IMR-90 (cell line): ENCODE data around the gene MAN2C1. TPM values are rescaled to one million over a fixed set of nuclear protein-coding genes. Genes with fewer than 3 reads are reported as not detected.

Experiments
- ATAC-seq: fragments of 200-7000 bp; cut with Tn5 transposase; 2 replicates; pipeline ENCODE4 v1.9.1; 2020; ENCODE audit warnings: low read depth, mild to moderate bottlenecking, moderate library complexity
- BruUV-seq: library from RNA; stranded (reverse); fragments of 400-500 nt; replicated peaks from 2 replicates; lab custom pipeline; 2021; lab: Mats Ljungman, UMichigan
- CTCF ChIA-PET: fragments of 300-600 bp; formaldehyde crosslinking; extraction: SDS; loops from one replicate; lab custom pipeline; 2021; ENCODE audit warnings: antibody characterized with exemption; lab: Yijun Ruan, JAX
- POLR2A ChIA-PET: fragments of 300-600 bp; sonication (Branson Sonifier 250); formaldehyde crosslinking; loops from one replicate; lab custom pipeline; 2022; ENCODE audit warnings: antibody characterized with exemption; ENCODE audit not compliant: unreplicated experiment; lab: Charles Lee
- DNase-seq: peaks from one replicate; pipeline ENCODE4 v3.0.0; 2013
- H2AFZ ChIP-seq: replicated peaks from 2 replicates; pipeline ENCODE3; 2013; ENCODE audit warnings: low read length, mild to moderate bottlenecking; ENCODE audit not compliant: poor library complexity
- H2AK5ac ChIP-seq: 2 replicates; pipeline ENCODE4 v1.6.1; 2013; ENCODE audit warnings: low read depth, low read length, inconsistent platforms
- H2AK9ac ChIP-seq: replicated peaks from 2 replicates; pipeline ENCODE3; 2013; ENCODE audit warnings: mild to moderate bottlenecking, low read depth, low read length, moderate library complexity; ENCODE audit not compliant: poor library complexity
- H2BK120ac ChIP-seq: 2 replicates; pipeline ENCODE4 v1.6.1; 2013; ENCODE audit warnings: low read depth, low read length, inconsistent platforms
- H2BK15ac ChIP-seq: 3 replicates; pipeline ENCODE4 v1.6.1; 2013; ENCODE audit warnings: low read depth, low read length, inconsistent platforms
- H2BK20ac ChIP-seq: 2 replicates; pipeline ENCODE4 v1.6.1; 2013; ENCODE audit warnings: low read depth, mild to moderate bottlenecking, inconsistent platforms, low read length, moderate library complexity
- H2BK5ac ChIP-seq: 2 replicates; pipeline ENCODE4 v1.6.1; 2013; ENCODE audit warnings: mild to moderate bottlenecking, low read depth, low read length, inconsistent platforms; ENCODE audit not compliant: poor library complexity, severe bottlenecking
- H3K14ac ChIP-seq: replicated peaks from 2 replicates; pipeline ENCODE4 v1.6.1; 2013; ENCODE audit warnings: low read depth, low read length, inconsistent platforms
- H3K18ac ChIP-seq: 2 replicates; pipeline ENCODE4 v1.6.1; 2013; ENCODE audit warnings: low read depth, low read length, control low read depth
- H3K23ac ChIP-seq: 2 replicates; pipeline ENCODE4 v1.6.1; 2013; ENCODE audit warnings: low read depth, low read length, inconsistent platforms
- H3K27ac ChIP-seq: 2 replicates; pipeline ENCODE4 v1.5.1; 2013; ENCODE audit warnings: mild to moderate bottlenecking, control low read depth, low read length; ENCODE audit not compliant: insufficient read depth
- H3K27me3 ChIP-seq: 2 replicates; pipeline ENCODE4 v1.6.1; 2013; ENCODE audit warnings: low read length; ENCODE audit not compliant: control insufficient read depth, insufficient read depth
- H3K36me3 ChIP-seq: 2 replicates; pipeline ENCODE4 v1.6.1; 2013; ENCODE audit warnings: low read length, mixed read lengths; ENCODE audit not compliant: control insufficient read depth, insufficient read depth
- H3K4ac ChIP-seq: 2 replicates; pipeline ENCODE4 v1.6.1; 2013; ENCODE audit warnings: low read depth, low read length, inconsistent platforms
- H3K4me1 ChIP-seq: 2 replicates; pipeline ENCODE4 v1.6.1; 2013; ENCODE audit warnings: low read length, mixed read lengths; ENCODE audit not compliant: control insufficient read depth, insufficient read depth
- H3K4me2 ChIP-seq: 2 replicates; pipeline ENCODE4 v1.6.1; 2013; ENCODE audit warnings: low read depth, mild to moderate bottlenecking, control low read depth, low read length, moderate library complexity
- H3K4me3 ChIP-seq: 2 replicates; pipeline ENCODE4 v1.5.1; 2013; ENCODE audit warnings: low read depth, mild to moderate bottlenecking, control low read depth, low read length, moderate library complexity; ENCODE audit not compliant: insufficient read depth
- H3K56ac ChIP-seq: 2 replicates; pipeline ENCODE4 v1.6.1; 2013; ENCODE audit warnings: low read length, inconsistent platforms; ENCODE audit not compliant: insufficient read depth; ENCODE audit errors: extremely low read depth
- H3K79me1 ChIP-seq, 2 experiments: 2 replicates each; pipeline ENCODE4 v1.6.1; 2013; ENCODE audit warnings: low read length in 2 of 2, inconsistent platforms in 1 of 2, low read depth in 1 of 2
- H3K9ac ChIP-seq: 2 replicates; pipeline ENCODE4 v1.6.1; 2013; ENCODE audit warnings: low read depth, low read length, control low read depth
- H3K9me1 ChIP-seq: 2 replicates; pipeline ENCODE4 v1.6.1; 2013; ENCODE audit warnings: low read length, inconsistent platforms; ENCODE audit not compliant: insufficient read depth
- H3K9me3 ChIP-seq: 2 replicates; pipeline ENCODE4 v1.6.1; 2013; ENCODE audit warnings: low read length; ENCODE audit not compliant: control insufficient read depth, insufficient read depth
- H4K20me1 ChIP-seq: 2 replicates; pipeline ENCODE4 v1.6.1; 2013; ENCODE audit warnings: low read length, inconsistent platforms; ENCODE audit not compliant: insufficient read depth
- H4K5ac ChIP-seq: 2 replicates; pipeline ENCODE4 v1.6.1; 2013; ENCODE audit warnings: mild to moderate bottlenecking, low read depth, low read length, control low read depth
- H4K8ac ChIP-seq, 2 experiments: 2 replicates each; pipeline ENCODE4 v1.6.1; 2013; ENCODE audit warnings: low read depth in 2 of 2, low read length in 2 of 2, control low read depth in 1 of 2, inconsistent platforms in 1 of 2
- H4K91ac ChIP-seq: 2 replicates; pipeline ENCODE4 v1.6.1; 2013; ENCODE audit warnings: low read depth, low read length, inconsistent platforms; ENCODE audit not compliant: insufficient read depth
- BHLHE40 ChIP-seq: fragments of 150-350 bp; IDR thresholded peaks from 2 replicates; pipeline ENCODE4 v1.6.1; 2016; ENCODE audit warnings: mild to moderate bottlenecking, low read depth, low read length
- CEBPB ChIP-seq: IDR thresholded peaks from 2 replicates; pipeline ENCODE4 v1.6.1; 2012; ENCODE audit warnings: low read depth, low read length, improper control_type of control experiment
- CHD1 ChIP-seq: IDR thresholded peaks from 2 replicates; pipeline ENCODE4 v1.6.1; 2012; ENCODE audit warnings: low read depth, low read length, improper control_type of control experiment
- MAFK ChIP-seq: IDR thresholded peaks from 2 replicates; pipeline ENCODE4 v1.6.1; 2012; ENCODE audit warnings: low read depth, low read length, improper control_type of control experiment
- MAZ ChIP-seq: IDR thresholded peaks from 2 replicates; pipeline ENCODE4 v1.6.1; 2012; ENCODE audit warnings: low read depth, mild to moderate bottlenecking, low read length, improper control_type of control experiment, moderate library complexity, borderline replicate concordance
- MXI1 ChIP-seq: IDR thresholded peaks from 2 replicates; pipeline ENCODE4 v1.6.1; 2012; ENCODE audit warnings: low read depth, mild to moderate bottlenecking, low read length, moderate library complexity, borderline replicate concordance
- NFE2L2 ChIP-seq: fragments of 150-350 bp; IDR thresholded peaks from 2 replicates; pipeline ENCODE4 v1.6.1; 2016; ENCODE audit warnings: low read depth, mild to moderate bottlenecking, low read length
- RAD21 ChIP-seq: IDR thresholded peaks from 2 replicates; pipeline ENCODE4 v1.6.1; 2012; ENCODE audit warnings: low read length, improper control_type of control experiment
- RCOR1 ChIP-seq: IDR thresholded peaks from 2 replicates; pipeline ENCODE4 v1.6.1; 2012; ENCODE audit warnings: mild to moderate bottlenecking, low read length, improper control_type of control experiment; ENCODE audit not compliant: insufficient replicate concordance
- RFX5 ChIP-seq: IDR thresholded peaks from 2 replicates; pipeline ENCODE4 v1.8.0; 2012; ENCODE audit warnings: low read depth, mild to moderate bottlenecking, low read length, moderate library complexity
- SMC3 ChIP-seq: fragments of 150-350 bp; IDR thresholded peaks from 2 replicates; pipeline ENCODE4 v1.6.1; 2016; ENCODE audit warnings: low read depth, mild to moderate bottlenecking, antibody characterized with exemption, low read length, moderate library complexity
- USF2 ChIP-seq: fragments of 150-350 bp; IDR thresholded peaks from 2 replicates; pipeline ENCODE4 v1.6.1; 2017; ENCODE audit warnings: mild to moderate bottlenecking, antibody characterized with exemption, low read length, low read depth
- WGBS, 2 experiments: methylation state at CpG; one replicate each; pipeline versions ENCODE4 v1.1.5 to v1.1.7; 2013; ENCODE audit warnings: missing lambda C conversion rate in 2 of 2; ENCODE audit not compliant: insufficient read length in 1 of 2; ENCODE audit errors: extremely low coverage in 2 of 2; 5-methylcytosine and 5-hydroxymethylcytosine counted together
- dilution Hi-C: fragments of 300-500 bp; cut with HindIII; formaldehyde crosslinking; loops from one replicate; pipeline ENCODE4 v1.14.3; 2018; ENCODE audit warnings: low sequenced_read_pairs; ENCODE audit not compliant: unreplicated experiment
- in situ Hi-C: fragments of 300-500 bp; cut with MboI; formaldehyde crosslinking; loops from 3 replicates; pipeline ENCODE4 v1.14.3; 2019; ENCODE audit warnings: low sequenced_read_pairs, inconsistent platforms, mixed read lengths
- intact Hi-C: fragments of 100-400 bp; cut with micrococcal nuclease; formaldehyde crosslinking; loops from 2 replicates; pipeline ENCODE4 v1.10.0; 2022
- polyA plus RNA-seq, 3 experiments: library from polyadenylated mRNA; depleted of rRNA; stranded (reverse); fragments of >200 nt; gene quantifications; 2 replicates each; pipeline ENCODE4 v1.2.3, GENCODE V29; 2012; ENCODE audit warnings: low replicate concordance in 1 of 3
- total RNA-seq: library from RNA; depleted of rRNA; stranded (reverse); fragments of >200 nt; gene quantifications from 2 replicates; pipeline ENCODE4 v1.2.3, GENCODE V29; 2012
- TF ChIP-seq, protein P1 (sequence below): conservative IDR thresholded peaks from 2 replicates; pipeline ENCODE4 v1.5.1; 2012; ENCODE audit warnings: mild to moderate bottlenecking, low read depth, low read length, improper control_type of control experiment

MAN2C1 gene
- total and polyA plus RNA-seq, 2 of the 4 experiments (the other 2 are of a cell fraction): 34.8 to 153 TPM

GRCh38 chr15:75352186-75353080, 16.0 kb downstream of the MAN2C1 start:
- Histone ChIP-seq H3K56ac (no peak overlapping the region), H2AFZ (peak overlapping the region; percentile 48), H3K36me3 (peaks cover 21% of the 10 kb centered on the region), H4K91ac (no peak overlapping the region), H3K14ac (no peak overlapping the region), H4K5ac (no peak overlapping the region), H3K23ac (no peak overlapping the region), H3K9me3 (no peaks in the 10 kb centered on the region), H2BK15ac (no peak overlapping the region), H3K79me1 (no peaks in the 10 kb centered on the region), H3K27ac (no peak overlapping the region), H3K9me1 (peaks cover 20% of the 10 kb centered on the region), H3K4ac (no peak overlapping the region), H2BK20ac (no peak overlapping the region), H3K4me3 (no peak overlapping the region), H3K9ac (no peak overlapping the region), H3K4me1 (peaks cover 3% of the 10 kb centered on the region; the same call in 1 of the 2 replicates), H4K20me1 (no peaks in the 10 kb centered on the region; the same call in 1 of the 2 replicates), H2BK120ac (no peak overlapping the region), H3K4me2 (no peak overlapping the region), H2AK9ac (no peak overlapping the region), H2BK5ac (no peak overlapping the region), H3K18ac (no peak overlapping the region), H2AK5ac (no peak overlapping the region), H3K27me3 (0 out of 2 replicates have a peak, but pooled peaks cover 2% of the 10 kb centered on the region), H4K8ac (no peak overlapping the region)
- intact Hi-C loops (no loop called here), dilution Hi-C loops (no loop called here), in situ Hi-C loops (no loop called here)
- ChIA-PET CTCF (interaction anchor here (1.6 kb wide), 1 partner anchor 15 kb away, joined by 5 read pairs; no protein-coding TSS in a partner anchor), POLR2A (interaction anchor here (0.7 kb wide), 1 partner anchor 321 kb away, joined by 4 read pairs; no protein-coding TSS in a partner anchor)
- 79% methylated on average over 5 of the region's 16 CpGs; no CpG with 5 or more reads in 1 of the 2 experiments for WGBS, 2 experiments
- ATAC-seq (no peak), DNase-seq (no peak)
- BruUV-seq: no TSS peak
- TF ChIP-seq RAD21: no peak
- no peak for TF ChIP-seq NFE2L2
- TF ChIP-seq, protein P1, sequence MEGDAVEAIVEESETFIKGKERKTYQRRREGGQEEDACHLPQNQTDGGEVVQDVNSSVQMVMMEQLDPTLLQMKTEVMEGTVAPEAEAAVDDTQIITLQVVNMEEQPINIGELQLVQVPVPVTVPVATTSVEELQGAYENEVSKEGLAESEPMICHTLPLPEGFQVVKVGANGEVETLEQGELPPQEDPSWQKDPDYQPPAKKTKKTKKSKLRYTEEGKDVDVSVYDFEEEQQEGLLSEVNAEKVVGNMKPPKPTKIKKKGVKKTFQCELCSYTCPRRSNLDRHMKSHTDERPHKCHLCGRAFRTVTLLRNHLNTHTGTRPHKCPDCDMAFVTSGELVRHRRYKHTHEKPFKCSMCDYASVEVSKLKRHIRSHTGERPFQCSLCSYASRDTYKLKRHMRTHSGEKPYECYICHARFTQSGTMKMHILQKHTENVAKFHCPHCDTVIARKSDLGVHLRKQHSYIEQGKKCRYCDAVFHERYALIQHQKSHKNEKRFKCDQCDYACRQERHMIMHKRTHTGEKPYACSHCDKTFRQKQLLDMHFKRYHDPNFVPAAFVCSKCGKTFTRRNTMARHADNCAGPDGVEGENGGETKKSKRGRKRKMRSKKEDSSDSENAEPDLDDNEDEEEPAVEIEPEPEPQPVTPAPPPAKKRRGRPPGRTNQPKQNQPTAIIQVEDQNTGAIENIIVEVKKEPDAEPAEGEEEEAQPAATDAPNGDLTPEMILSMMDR: no peak
- TF ChIP-seq MXI1: no peak
- no peak; the same call in 1 of the 2 replicates for TF ChIP-seq CEBPB
- TF ChIP-seq MAFK: no peak
- no peak for TF ChIP-seq CHD1
- TF ChIP-seq MAZ: no peak
- no peak for TF ChIP-seq RCOR1
- no peak for TF ChIP-seq RFX5
- no peak for TF ChIP-seq BHLHE40
- no peak for TF ChIP-seq SMC3
- no peak for TF ChIP-seq USF2
